Measurements from ENCODE around the gene PANK4.

Gene PANK4

DNA sequence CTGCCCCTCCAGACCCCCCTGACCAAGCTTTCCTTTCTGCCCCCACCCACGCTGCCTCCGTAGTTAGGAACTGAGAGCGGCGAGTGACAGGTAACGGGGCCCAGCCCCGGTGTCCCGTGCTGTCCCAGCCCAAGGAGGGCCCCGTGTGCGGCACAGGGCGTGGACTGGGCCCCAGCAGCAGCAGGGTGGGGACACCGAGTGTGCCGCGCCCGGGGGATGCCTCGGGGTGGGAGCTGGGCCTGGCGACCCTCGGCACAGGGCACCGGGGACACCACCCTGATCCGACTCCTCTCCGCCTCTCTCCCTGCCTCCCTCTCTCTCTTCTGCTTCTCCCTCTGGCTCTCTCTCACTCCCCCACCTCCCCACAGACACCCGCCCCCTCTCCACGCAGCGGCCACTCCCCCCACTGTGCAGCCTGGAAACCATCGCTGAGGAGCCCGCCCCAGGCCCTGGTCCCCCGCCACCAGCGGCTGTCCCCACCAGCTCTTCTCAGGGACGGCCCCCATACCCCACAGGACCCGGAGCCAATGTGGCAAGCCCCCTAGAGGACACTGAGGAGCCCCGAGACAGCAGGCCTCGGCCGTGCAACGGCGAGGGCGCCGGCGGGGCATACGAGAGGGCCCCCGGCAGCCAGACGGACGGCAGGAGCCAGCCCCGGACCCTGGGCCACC is 22.7 kb downstream of the PANK4 start:
- Histone ChIP-seq H3K36me3 (ENCODE audit: control insufficient read depth, insufficient read depth, low read length) (no peaks in the 10 kb centered on the region), H2BK15ac (replicated peaks; ENCODE audit: low read depth) (no peak overlapping the region), H3K4ac (ENCODE audit: low read depth, low read length) (no peak overlapping the region), H3K4me3 (ENCODE audit: low read length) (no peak overlapping the region), H3K79me1 (ENCODE audit: low read length) (no peaks in the 10 kb centered on the region), H3K79me2 (ENCODE audit: control insufficient read depth, insufficient read depth, low read length) (no peaks in the 10 kb centered on the region), H3K4me1 (ENCODE audit: control insufficient read depth, low read depth, low read length) (no peaks in the 10 kb centered on the region), H4K8ac (ENCODE audit: low read depth, low read length) (no peak overlapping the region), H3K56ac (ENCODE audit: low read length) (no peak overlapping the region), H4K5ac (ENCODE audit: low read length) (no peak overlapping the region), H2AK5ac (ENCODE audit: low read length) (no peak overlapping the region), H3K27me3 (ENCODE audit: insufficient read depth, low read length, poor library complexity) (no peaks in the 10 kb centered on the region), H3K9ac (ENCODE audit: low read length) (no peak overlapping the region), H3K27ac (ENCODE audit: low read depth, low read length) (no peak overlapping the region), H3K4me2 (ENCODE audit: low read length) (no peak overlapping the region), H3K23ac (ENCODE audit: low read length) (no peak overlapping the region), H2BK120ac (ENCODE audit: low read depth, low read length) (no peak overlapping the region), H3K18ac (ENCODE audit: low read length) (no peak overlapping the region), H2BK5ac (ENCODE audit: low read length) (no peak overlapping the region)
- no CpG with 5 or more reads among the region's 42 CpGs for WGBS (ENCODE audit: extremely low coverage, insufficient coverage, low lambda C conversion rate)
- DNase-seq, result no peak

GRCh38 chr1:2502661-2503553 is 23.5 kb downstream of the PANK4 start:
- Histone ChIP-seq H2BK5ac (ENCODE audit: low read length) (no peak overlapping the region), H2AK5ac (ENCODE audit: low read length) (no peak overlapping the region), H4K5ac (ENCODE audit: low read length) (no peak overlapping the region), H2BK15ac (replicated peaks; ENCODE audit: low read depth) (no peak overlapping the region), H3K56ac (ENCODE audit: low read length) (no peak overlapping the region), H3K18ac (ENCODE audit: low read length) (no peak overlapping the region), H3K27ac (ENCODE audit: low read depth, low read length) (no peak overlapping the region), H3K9ac (ENCODE audit: low read length) (no peak overlapping the region), H3K79me2 (ENCODE audit: control insufficient read depth, insufficient read depth, low read length) (no peaks in the 10 kb centered on the region), H3K4me1 (ENCODE audit: control insufficient read depth, low read depth, low read length) (no peaks in the 10 kb centered on the region), H3K27me3 (ENCODE audit: insufficient read depth, low read length, poor library complexity) (no peaks in the 10 kb centered on the region), H3K4ac (ENCODE audit: low read depth, low read length) (no peak overlapping the region), H3K36me3 (ENCODE audit: control insufficient read depth, insufficient read depth, low read length) (no peaks in the 10 kb centered on the region), H2BK120ac (ENCODE audit: low read depth, low read length) (no peak overlapping the region), H3K4me3 (ENCODE audit: low read length) (no peak overlapping the region), H3K23ac (ENCODE audit: low read length) (no peak overlapping the region), H4K8ac (ENCODE audit: low read depth, low read length) (no peak overlapping the region), H3K4me2 (ENCODE audit: low read length) (no peak overlapping the region), H3K79me1 (ENCODE audit: low read length) (no peaks in the 10 kb centered on the region)
- no CpG with 5 or more reads among the region's 36 CpGs for WGBS (ENCODE audit: extremely low coverage, insufficient coverage, low lambda C conversion rate)
- DNase-seq, result no peak

- Histone ChIP-seq H2BK120ac (ENCODE audit: low read depth, low read length) (no peak overlapping the region), H4K5ac (ENCODE audit: low read length) (no peak overlapping the region), H3K4ac (ENCODE audit: low read depth, low read length) (no peak overlapping the region), H2BK15ac (replicated peaks; ENCODE audit: low read depth) (no peak overlapping the region), H3K4me1 (ENCODE audit: control insufficient read depth, low read depth, low read length) (no peaks in the 10 kb centered on the region), H3K9ac (ENCODE audit: low read length) (no peak overlapping the region), H2BK5ac (ENCODE audit: low read length) (no peak overlapping the region), H3K36me3 (ENCODE audit: control insufficient read depth, insufficient read depth, low read length) (no peaks in the 10 kb centered on the region), H3K4me3 (ENCODE audit: low read length) (no peak overlapping the region), H3K27ac (ENCODE audit: low read depth, low read length) (no peak overlapping the region), H4K8ac (ENCODE audit: low read depth, low read length) (no peak overlapping the region), H2AK5ac (ENCODE audit: low read length) (no peak overlapping the region), H3K23ac (ENCODE audit: low read length) (no peak overlapping the region), H3K27me3 (ENCODE audit: insufficient read depth, low read length, poor library complexity) (no peaks in the 10 kb centered on the region), H3K79me2 (ENCODE audit: control insufficient read depth, insufficient read depth, low read length) (no peaks in the 10 kb centered on the region), H3K18ac (ENCODE audit: low read length) (no peak overlapping the region), H3K79me1 (ENCODE audit: low read length) (no peaks in the 10 kb centered on the region), H3K4me2 (ENCODE audit: low read length) (no peak overlapping the region), H3K56ac (ENCODE audit: low read length) (no peak overlapping the region)
- no peak for DNase-seq
- WGBS (ENCODE audit: extremely low coverage, insufficient coverage, low lambda C conversion rate), result no CpG with 5 or more reads among the region's 34 CpGs
These were observed 24.2 kb downstream of the PANK4 start for GRCh38 chr1:2502210-2502609.

- H3K9ac ChIP-seq (ENCODE audit: low read length), result no peak overlapping the region
- no peak overlapping the region for H2BK5ac ChIP-seq (ENCODE audit: low read length)
- H2BK15ac ChIP-seq (replicated peaks; ENCODE audit: low read depth), result no peak overlapping the region
- no peak overlapping the region for H3K4me3 ChIP-seq (ENCODE audit: low read length)
- no CpG with 5 or more reads among the region's 7 CpGs for WGBS (ENCODE audit: extremely low coverage, insufficient coverage, low lambda C conversion rate)
- H3K4me1 ChIP-seq (ENCODE audit: control insufficient read depth, low read depth, low read length), result no peaks in the 10 kb centered on the region
- H2BK120ac ChIP-seq (ENCODE audit: low read depth, low read length), result no peak overlapping the region
- H3K36me3 ChIP-seq (ENCODE audit: control insufficient read depth, insufficient read depth, low read length), result no peaks in the 10 kb centered on the region
- H3K56ac ChIP-seq (ENCODE audit: low read length), result no peak overlapping the region
- no peak overlapping the region for H4K5ac ChIP-seq (ENCODE audit: low read length)
- H3K23ac ChIP-seq (ENCODE audit: low read length), result no peak overlapping the region
- DNase-seq, result no peak
- no peak overlapping the region for H3K4me2 ChIP-seq (ENCODE audit: low read length)
- no peak overlapping the region for H3K4ac ChIP-seq (ENCODE audit: low read depth, low read length)
- no peaks in the 10 kb centered on the region for H3K27me3 ChIP-seq (ENCODE audit: insufficient read depth, low read length, poor library complexity)
- H4K8ac ChIP-seq (ENCODE audit: low read depth, low read length), result no peak overlapping the region
- no peak overlapping the region for H3K18ac ChIP-seq (ENCODE audit: low read length)
- no peak overlapping the region for H3K27ac ChIP-seq (ENCODE audit: low read depth, low read length)
- H3K79me2 ChIP-seq (ENCODE audit: control insufficient read depth, insufficient read depth, low read length), result no peaks in the 10 kb centered on the region
- no peak overlapping the region for H2AK5ac ChIP-seq (ENCODE audit: low read length)
- no peaks in the 10 kb centered on the region for H3K79me1 ChIP-seq (ENCODE audit: low read length)
These were observed 24.6 kb downstream of the PANK4 start for GRCh38 chr1:2501820-2502119.

DNA sequence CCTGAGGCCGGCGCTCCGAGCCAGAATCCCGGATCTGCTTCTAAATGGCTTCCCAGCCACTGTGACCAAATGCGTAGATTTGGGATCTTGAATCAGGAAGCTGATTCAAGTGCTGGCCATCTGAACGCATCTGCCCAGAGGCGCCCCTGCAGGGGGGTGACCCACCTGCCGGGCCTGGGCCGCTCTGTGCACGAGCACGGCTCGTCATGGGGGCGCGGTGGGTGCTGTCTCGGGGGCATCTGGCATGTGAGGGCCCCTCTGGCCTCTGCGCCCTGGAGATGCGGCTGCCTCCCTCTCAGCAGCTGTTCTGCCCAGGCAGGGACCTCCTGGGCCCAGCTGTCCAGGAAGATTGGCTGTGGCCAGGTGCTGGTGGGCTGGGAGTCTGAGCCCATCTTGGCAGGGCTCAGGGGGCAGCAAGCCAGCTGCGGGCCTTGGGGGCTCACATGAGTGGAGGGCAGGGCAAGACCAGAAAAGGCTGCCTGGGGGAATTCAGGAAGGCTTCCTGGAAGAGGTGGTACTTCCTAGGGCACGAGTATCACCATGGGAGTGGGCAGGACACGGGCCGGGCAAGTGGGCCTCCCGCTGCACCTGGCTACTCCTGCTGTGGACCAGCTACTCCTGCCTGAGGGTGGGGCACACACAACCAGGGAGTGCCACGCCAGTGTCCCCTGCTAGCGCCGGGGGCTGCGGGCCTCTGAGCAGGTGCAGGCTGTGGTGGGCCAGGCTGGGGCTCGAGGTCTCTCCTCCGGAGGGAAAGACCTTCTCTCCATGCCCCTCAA is 25.2 kb downstream of the PANK4 start:
- no peak overlapping the region for H4K5ac ChIP-seq (ENCODE audit: low read length)
- no peak overlapping the region for H2BK5ac ChIP-seq (ENCODE audit: low read length)
- H2BK15ac ChIP-seq (replicated peaks; ENCODE audit: low read depth), result no peak overlapping the region
- no peak overlapping the region for H2AK5ac ChIP-seq (ENCODE audit: low read length)
- no peak overlapping the region for H3K56ac ChIP-seq (ENCODE audit: low read length)
- H3K18ac ChIP-seq (ENCODE audit: low read length), result no peak overlapping the region
- no peak overlapping the region for H3K4ac ChIP-seq (ENCODE audit: low read depth, low read length)
- H3K27ac ChIP-seq (ENCODE audit: low read depth, low read length), result no peak overlapping the region
- no CpG with 5 or more reads among the region's 28 CpGs for WGBS (ENCODE audit: extremely low coverage, insufficient coverage, low lambda C conversion rate)
- no peaks in the 10 kb centered on the region for H3K4me1 ChIP-seq (ENCODE audit: control insufficient read depth, low read depth, low read length)
- DNase-seq, result no peak
- no peaks in the 10 kb centered on the region for H3K36me3 ChIP-seq (ENCODE audit: control insufficient read depth, insufficient read depth, low read length)
- H3K27me3 ChIP-seq (ENCODE audit: insufficient read depth, low read length, poor library complexity), result no peaks in the 10 kb centered on the region
- H2BK120ac ChIP-seq (ENCODE audit: low read depth, low read length), result no peak overlapping the region
- H3K79me1 ChIP-seq (ENCODE audit: low read length), result no peaks in the 10 kb centered on the region
- H3K4me3 ChIP-seq (ENCODE audit: low read length), result no peak overlapping the region
- H3K4me2 ChIP-seq (ENCODE audit: low read length), result no peak overlapping the region
- no peak overlapping the region for H4K8ac ChIP-seq (ENCODE audit: low read depth, low read length)
- H3K79me2 ChIP-seq (ENCODE audit: control insufficient read depth, insufficient read depth, low read length), result no peaks in the 10 kb centered on the region
- H3K9ac ChIP-seq (ENCODE audit: low read length), result no peak overlapping the region
- no peak overlapping the region for H3K23ac ChIP-seq (ENCODE audit: low read length)

Measured in mesendoderm (in vitro differentiated cells).